GM12872 (cell line): ENCODE data around the gene TTC28.

Experiments used
- TF ChIP-seq, protein P1 (sequence below): IDR thresholded peaks from 3 replicates; pipeline ENCODE4 v1.5.1; 2011; ENCODE audit warnings: low read depth, mild to moderate bottlenecking, low read length, moderate library complexity; ENCODE audit not compliant: insufficient read depth

TTC28 gene

DNA sequence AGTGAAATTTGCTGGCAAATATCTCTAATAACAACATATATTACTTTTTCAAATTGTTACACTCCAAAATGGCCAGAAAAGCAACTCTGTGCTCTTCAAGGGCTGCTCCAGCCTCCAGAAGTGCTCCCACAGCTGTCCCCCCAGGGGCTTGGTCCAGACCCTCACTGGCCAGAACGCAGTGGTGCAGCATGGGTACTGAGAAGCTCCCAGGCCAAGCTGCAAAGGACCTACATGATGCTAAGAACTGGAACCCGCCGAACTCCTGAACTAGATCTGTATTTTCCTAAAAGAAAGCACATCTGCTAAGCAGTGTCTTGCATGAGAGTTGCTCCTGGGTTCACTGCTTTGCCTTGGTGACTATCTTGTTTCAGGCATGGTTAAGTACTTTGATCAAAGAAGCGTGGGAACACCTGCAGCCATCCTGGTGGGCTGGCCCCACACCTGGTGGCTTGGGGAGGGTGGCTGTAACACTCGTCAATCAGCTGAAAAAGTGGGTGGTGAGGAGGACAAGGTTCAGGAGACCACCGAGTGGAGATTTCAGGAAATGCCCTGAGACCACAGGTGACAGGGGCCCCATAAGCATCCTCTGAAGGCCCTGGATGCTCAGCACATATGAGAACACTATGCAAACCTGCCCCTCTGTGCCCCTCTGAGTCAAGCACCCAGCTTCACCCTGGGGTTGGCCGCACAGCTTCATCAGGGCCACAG lies 687.9 kb downstream of the TTC28 start:
- TF ChIP-seq, protein P1, sequence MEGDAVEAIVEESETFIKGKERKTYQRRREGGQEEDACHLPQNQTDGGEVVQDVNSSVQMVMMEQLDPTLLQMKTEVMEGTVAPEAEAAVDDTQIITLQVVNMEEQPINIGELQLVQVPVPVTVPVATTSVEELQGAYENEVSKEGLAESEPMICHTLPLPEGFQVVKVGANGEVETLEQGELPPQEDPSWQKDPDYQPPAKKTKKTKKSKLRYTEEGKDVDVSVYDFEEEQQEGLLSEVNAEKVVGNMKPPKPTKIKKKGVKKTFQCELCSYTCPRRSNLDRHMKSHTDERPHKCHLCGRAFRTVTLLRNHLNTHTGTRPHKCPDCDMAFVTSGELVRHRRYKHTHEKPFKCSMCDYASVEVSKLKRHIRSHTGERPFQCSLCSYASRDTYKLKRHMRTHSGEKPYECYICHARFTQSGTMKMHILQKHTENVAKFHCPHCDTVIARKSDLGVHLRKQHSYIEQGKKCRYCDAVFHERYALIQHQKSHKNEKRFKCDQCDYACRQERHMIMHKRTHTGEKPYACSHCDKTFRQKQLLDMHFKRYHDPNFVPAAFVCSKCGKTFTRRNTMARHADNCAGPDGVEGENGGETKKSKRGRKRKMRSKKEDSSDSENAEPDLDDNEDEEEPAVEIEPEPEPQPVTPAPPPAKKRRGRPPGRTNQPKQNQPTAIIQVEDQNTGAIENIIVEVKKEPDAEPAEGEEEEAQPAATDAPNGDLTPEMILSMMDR: no peak

DNA sequence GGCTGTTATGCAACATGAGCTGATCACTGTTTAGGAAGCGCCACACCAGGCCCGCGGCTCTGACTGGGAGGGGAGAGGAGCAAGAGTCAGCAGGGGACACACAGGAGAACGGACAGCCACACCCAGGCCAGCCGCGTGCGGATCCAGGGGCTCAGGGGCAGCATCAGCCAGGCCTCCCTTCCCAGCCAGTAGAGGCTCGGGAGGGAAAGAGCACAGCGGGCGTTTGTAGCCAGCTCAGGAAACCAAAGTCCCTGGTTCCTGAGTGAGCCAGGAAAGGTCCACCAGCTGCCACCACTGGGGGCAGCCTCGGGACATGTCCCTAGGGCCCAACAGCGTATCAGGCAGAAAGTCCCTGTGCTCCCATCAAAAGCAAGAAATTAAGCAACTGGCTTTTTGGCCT lies 688.8 kb downstream of the TTC28 start:
- TF ChIP-seq, protein P1: peak; percentile 71

DNA sequence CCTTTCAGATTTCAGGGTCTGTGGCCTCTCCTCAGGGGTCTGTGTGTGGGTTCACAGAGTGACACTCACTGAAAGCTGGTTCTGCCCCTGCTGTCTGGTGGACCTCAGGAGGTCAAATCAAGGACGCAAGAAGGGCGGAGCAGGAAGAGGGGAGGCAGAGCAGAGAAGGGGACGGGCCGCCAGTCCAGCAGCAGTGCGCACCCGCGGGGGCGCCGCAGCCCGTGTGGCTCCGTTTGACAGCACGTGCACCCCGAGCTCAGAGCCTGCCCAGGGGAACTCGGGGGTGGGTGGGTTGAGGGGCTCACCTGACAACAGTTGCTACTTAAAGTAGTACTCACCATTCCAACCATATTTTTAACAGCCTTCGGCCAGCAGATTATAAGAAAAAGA lies 689.2 kb downstream of the TTC28 start:
- TF ChIP-seq, protein P1: no peak

DNA sequence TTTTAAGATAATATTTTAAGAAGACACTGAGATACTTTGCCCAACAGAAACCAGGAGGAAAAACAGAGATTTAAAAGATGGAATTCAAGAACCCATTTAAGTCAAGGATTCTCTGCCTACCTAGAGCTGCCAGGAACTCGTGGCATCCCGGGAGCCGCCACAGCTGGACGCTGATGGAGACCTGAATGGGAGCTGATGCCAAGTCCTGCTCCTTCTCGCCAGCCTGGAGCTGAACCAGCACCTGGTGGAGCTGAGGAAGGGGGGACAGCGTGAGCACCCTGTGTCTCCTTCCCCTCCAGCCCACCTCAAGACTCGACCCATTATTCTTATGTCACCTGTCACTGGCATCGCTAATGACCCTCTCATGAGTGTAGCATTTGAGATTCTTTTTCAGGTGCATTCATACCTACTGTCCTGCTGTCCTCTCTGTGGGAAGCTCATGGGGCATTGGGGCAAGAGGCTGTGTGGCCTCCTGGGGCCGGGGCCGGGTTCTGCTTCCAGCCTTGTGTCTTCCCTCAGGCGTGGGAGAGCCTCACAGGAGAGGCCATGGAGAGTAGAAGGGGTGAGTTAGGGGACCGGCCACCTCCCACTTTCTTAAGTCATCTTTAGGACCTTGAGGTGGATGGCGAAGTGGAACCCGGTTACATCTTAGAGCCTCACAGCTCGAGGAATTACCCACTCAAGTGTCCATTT lies 689.7 kb downstream of the TTC28 start:
- TF ChIP-seq, protein P1: no peak

DNA sequence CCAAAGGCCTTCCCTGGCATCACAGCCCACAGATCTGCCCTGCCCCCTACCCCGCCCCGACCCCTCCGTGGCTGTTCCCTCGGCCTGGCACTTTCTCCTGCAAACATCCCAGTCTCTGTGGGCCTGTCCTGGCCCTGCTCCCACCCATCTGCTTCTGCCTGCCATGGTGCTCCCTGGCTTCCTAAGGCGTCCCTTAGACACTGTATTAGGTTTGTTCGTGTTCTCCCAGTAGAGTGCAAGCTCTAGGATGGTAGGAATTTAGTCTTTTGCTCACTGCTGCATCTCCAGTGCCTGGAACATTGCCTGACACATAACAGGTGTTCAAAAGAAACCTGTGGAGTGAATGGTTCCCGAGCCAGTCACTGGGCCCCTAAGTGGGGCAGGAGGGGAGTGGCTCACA lies 690.9 kb downstream of the TTC28 start:
- TF ChIP-seq, protein P1: no peak

DNA sequence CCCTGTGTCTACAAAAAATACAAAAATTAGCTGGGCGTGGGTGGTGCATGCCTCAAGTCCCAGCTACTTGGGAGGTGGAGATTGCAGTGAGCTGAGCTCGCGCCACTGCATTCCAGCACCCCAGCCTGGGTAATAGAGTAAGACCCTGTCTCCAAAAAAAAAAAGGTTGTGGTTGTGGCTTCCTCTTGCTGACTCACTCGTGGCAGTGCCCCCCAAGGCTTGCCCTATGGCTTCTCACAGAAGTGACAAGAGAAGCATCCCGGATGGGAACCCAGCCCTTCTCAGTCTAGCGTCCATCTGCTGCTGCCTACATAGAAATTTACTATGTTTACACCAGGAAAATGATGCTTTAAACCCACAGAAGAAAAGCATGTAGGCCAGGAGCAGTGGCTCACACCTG lies 692.1 kb downstream of the TTC28 start:
- TF ChIP-seq, protein P1: no peak

DNA sequence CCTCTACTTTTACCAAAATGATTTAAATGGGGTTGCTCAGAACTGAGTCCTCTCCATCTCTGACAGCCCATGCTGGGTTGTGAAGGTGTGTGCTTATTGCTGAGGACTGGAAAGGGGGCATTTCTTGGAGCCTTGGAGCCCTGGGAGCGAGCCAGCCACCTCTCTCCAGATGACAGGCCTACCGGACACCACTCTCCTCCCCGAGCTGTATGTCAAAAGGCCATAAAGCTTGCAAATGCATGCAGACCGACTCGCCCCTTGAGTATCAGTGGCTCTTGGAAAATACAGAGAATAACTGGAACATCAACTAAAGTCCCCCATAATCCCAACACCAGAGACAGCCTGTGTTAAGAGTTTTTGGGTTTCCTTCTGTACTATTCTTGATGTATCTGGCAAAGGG lies 692.7 kb downstream of the TTC28 start:
- TF ChIP-seq, protein P1: no peak
